IMR-90 (cell line): ENCODE data around the gene UQCRQ. TPM values are rescaled to one million over a fixed set of nuclear protein-coding genes. Genes with fewer than 3 reads are reported as not detected.
A peak's percentile ranks its signal among the peaks of the same experiment; 100 is the strongest.

Experiments used
- ATAC-seq: fragments of 200-7000 bp; cut with Tn5 transposase; 2 replicates; pipeline ENCODE4 v1.9.1; 2020; ENCODE audit warnings: low read depth, mild to moderate bottlenecking, moderate library complexity
- BruUV-seq: library from RNA; stranded (reverse); fragments of 400-500 nt; replicated peaks from 2 replicates; lab custom pipeline; 2021; lab: Mats Ljungman, UMichigan
- CTCF ChIA-PET: fragments of 300-600 bp; formaldehyde crosslinking; extraction: SDS; loops from one replicate; lab custom pipeline; 2021; ENCODE audit warnings: antibody characterized with exemption; lab: Yijun Ruan, JAX
- POLR2A ChIA-PET: fragments of 300-600 bp; sonication (Branson Sonifier 250); formaldehyde crosslinking; loops from one replicate; lab custom pipeline; 2022; ENCODE audit warnings: antibody characterized with exemption; ENCODE audit not compliant: unreplicated experiment; lab: Charles Lee
- DNase-seq: peaks from one replicate; pipeline ENCODE4 v3.0.0; 2013
- H2AFZ ChIP-seq: replicated peaks from 2 replicates; pipeline ENCODE3; 2013; ENCODE audit warnings: low read length, mild to moderate bottlenecking; ENCODE audit not compliant: poor library complexity
- H2AK5ac ChIP-seq: 2 replicates; pipeline ENCODE4 v1.6.1; 2013; ENCODE audit warnings: low read depth, low read length, inconsistent platforms
- H2AK9ac ChIP-seq: replicated peaks from 2 replicates; pipeline ENCODE3; 2013; ENCODE audit warnings: mild to moderate bottlenecking, low read depth, low read length, moderate library complexity; ENCODE audit not compliant: poor library complexity
- H2BK120ac ChIP-seq: 2 replicates; pipeline ENCODE4 v1.6.1; 2013; ENCODE audit warnings: low read depth, low read length, inconsistent platforms
- H2BK15ac ChIP-seq: 3 replicates; pipeline ENCODE4 v1.6.1; 2013; ENCODE audit warnings: low read depth, low read length, inconsistent platforms
- H2BK20ac ChIP-seq: 2 replicates; pipeline ENCODE4 v1.6.1; 2013; ENCODE audit warnings: low read depth, mild to moderate bottlenecking, inconsistent platforms, low read length, moderate library complexity
- H2BK5ac ChIP-seq: 2 replicates; pipeline ENCODE4 v1.6.1; 2013; ENCODE audit warnings: mild to moderate bottlenecking, low read depth, low read length, inconsistent platforms; ENCODE audit not compliant: poor library complexity, severe bottlenecking
- H3K14ac ChIP-seq: replicated peaks from 2 replicates; pipeline ENCODE4 v1.6.1; 2013; ENCODE audit warnings: low read depth, low read length, inconsistent platforms
- H3K18ac ChIP-seq: 2 replicates; pipeline ENCODE4 v1.6.1; 2013; ENCODE audit warnings: low read depth, low read length, control low read depth
- H3K23ac ChIP-seq: 2 replicates; pipeline ENCODE4 v1.6.1; 2013; ENCODE audit warnings: low read depth, low read length, inconsistent platforms
- H3K27ac ChIP-seq: 2 replicates; pipeline ENCODE4 v1.5.1; 2013; ENCODE audit warnings: mild to moderate bottlenecking, control low read depth, low read length; ENCODE audit not compliant: insufficient read depth
- H3K27me3 ChIP-seq: 2 replicates; pipeline ENCODE4 v1.6.1; 2013; ENCODE audit warnings: low read length; ENCODE audit not compliant: control insufficient read depth, insufficient read depth
- H3K36me3 ChIP-seq: 2 replicates; pipeline ENCODE4 v1.6.1; 2013; ENCODE audit warnings: low read length, mixed read lengths; ENCODE audit not compliant: control insufficient read depth, insufficient read depth
- H3K4ac ChIP-seq: 2 replicates; pipeline ENCODE4 v1.6.1; 2013; ENCODE audit warnings: low read depth, low read length, inconsistent platforms
- H3K4me1 ChIP-seq: 2 replicates; pipeline ENCODE4 v1.6.1; 2013; ENCODE audit warnings: low read length, mixed read lengths; ENCODE audit not compliant: control insufficient read depth, insufficient read depth
- H3K4me2 ChIP-seq: 2 replicates; pipeline ENCODE4 v1.6.1; 2013; ENCODE audit warnings: low read depth, mild to moderate bottlenecking, control low read depth, low read length, moderate library complexity
- H3K4me3 ChIP-seq: 2 replicates; pipeline ENCODE4 v1.5.1; 2013; ENCODE audit warnings: low read depth, mild to moderate bottlenecking, control low read depth, low read length, moderate library complexity; ENCODE audit not compliant: insufficient read depth
- H3K56ac ChIP-seq: 2 replicates; pipeline ENCODE4 v1.6.1; 2013; ENCODE audit warnings: low read length, inconsistent platforms; ENCODE audit not compliant: insufficient read depth; ENCODE audit errors: extremely low read depth
- H3K79me1 ChIP-seq, 2 experiments: 2 replicates each; pipeline ENCODE4 v1.6.1; 2013; ENCODE audit warnings: low read length in 2 of 2, inconsistent platforms in 1 of 2, low read depth in 1 of 2
- H3K9ac ChIP-seq: 2 replicates; pipeline ENCODE4 v1.6.1; 2013; ENCODE audit warnings: low read depth, low read length, control low read depth
- H3K9me1 ChIP-seq: 2 replicates; pipeline ENCODE4 v1.6.1; 2013; ENCODE audit warnings: low read length, inconsistent platforms; ENCODE audit not compliant: insufficient read depth
- H3K9me3 ChIP-seq: 2 replicates; pipeline ENCODE4 v1.6.1; 2013; ENCODE audit warnings: low read length; ENCODE audit not compliant: control insufficient read depth, insufficient read depth
- H4K20me1 ChIP-seq: 2 replicates; pipeline ENCODE4 v1.6.1; 2013; ENCODE audit warnings: low read length, inconsistent platforms; ENCODE audit not compliant: insufficient read depth
- H4K5ac ChIP-seq: 2 replicates; pipeline ENCODE4 v1.6.1; 2013; ENCODE audit warnings: mild to moderate bottlenecking, low read depth, low read length, control low read depth
- H4K8ac ChIP-seq, 2 experiments: 2 replicates each; pipeline ENCODE4 v1.6.1; 2013; ENCODE audit warnings: low read depth in 2 of 2, low read length in 2 of 2, control low read depth in 1 of 2, inconsistent platforms in 1 of 2
- H4K91ac ChIP-seq: 2 replicates; pipeline ENCODE4 v1.6.1; 2013; ENCODE audit warnings: low read depth, low read length, inconsistent platforms; ENCODE audit not compliant: insufficient read depth
- POLR2A ChIP-seq: IDR thresholded peaks from 2 replicates; pipeline ENCODE4 v1.6.1; 2012; ENCODE audit warnings: mild to moderate bottlenecking, low read depth, low read length
- USF2 ChIP-seq: fragments of 150-350 bp; IDR thresholded peaks from 2 replicates; pipeline ENCODE4 v1.6.1; 2017; ENCODE audit warnings: mild to moderate bottlenecking, antibody characterized with exemption, low read length, low read depth
- WGBS, 2 experiments: methylation state at CpG; one replicate each; pipeline versions ENCODE4 v1.1.5 to v1.1.7; 2013; ENCODE audit warnings: missing lambda C conversion rate in 2 of 2; ENCODE audit not compliant: insufficient read length in 1 of 2; ENCODE audit errors: extremely low coverage in 2 of 2; 5-methylcytosine and 5-hydroxymethylcytosine counted together
- dilution Hi-C: fragments of 300-500 bp; cut with HindIII; formaldehyde crosslinking; loops from one replicate; pipeline ENCODE4 v1.14.3; 2018; ENCODE audit warnings: low sequenced_read_pairs; ENCODE audit not compliant: unreplicated experiment
- in situ Hi-C: fragments of 300-500 bp; cut with MboI; formaldehyde crosslinking; loops from 3 replicates; pipeline ENCODE4 v1.14.3; 2019; ENCODE audit warnings: low sequenced_read_pairs, inconsistent platforms, mixed read lengths
- intact Hi-C: fragments of 100-400 bp; cut with micrococcal nuclease; formaldehyde crosslinking; loops from 2 replicates; pipeline ENCODE4 v1.10.0; 2022
- polyA plus RNA-seq, 3 experiments: library from polyadenylated mRNA; depleted of rRNA; stranded (reverse); fragments of >200 nt; gene quantifications; 2 replicates each; pipeline ENCODE4 v1.2.3, GENCODE V29; 2012; ENCODE audit warnings: low replicate concordance in 1 of 3
- total RNA-seq: library from RNA; depleted of rRNA; stranded (reverse); fragments of >200 nt; gene quantifications from 2 replicates; pipeline ENCODE4 v1.2.3, GENCODE V29; 2012

UQCRQ gene
- total and polyA plus RNA-seq, 2 of the 4 experiments (the other 2 are of a cell fraction), result 73.7 to 292 TPM

- Histone ChIP-seq H3K9ac (no peak overlapping the region), H3K27me3 (no peaks in the 10 kb centered on the region), H3K27ac (no peak overlapping the region), H3K4me3 (no peak overlapping the region), H3K9me3 (no peaks in the 10 kb centered on the region), H3K4me2 (no peak overlapping the region), H4K91ac (no peak overlapping the region), H2BK20ac (no peak overlapping the region), H3K4me1 (no peaks in the 10 kb centered on the region), H2AFZ (no peak overlapping the region), H2AK5ac (no peak overlapping the region), H3K14ac (no peak overlapping the region), H4K5ac (no peak overlapping the region), H2AK9ac (no peak overlapping the region), H3K4ac (no peak overlapping the region), H2BK5ac (no peak overlapping the region), H3K79me1 (peaks cover 28 to 61% of the 10 kb centered on the region in 2 experiments), H2BK15ac (no peak overlapping the region), H3K9me1 (peaks cover 2% of the 10 kb centered on the region; the same call in 1 of the 2 replicates), H3K23ac (no peak overlapping the region), H3K18ac (no peak overlapping the region), H2BK120ac (no peak overlapping the region), H4K20me1 (peaks cover 48% of the 10 kb centered on the region), H3K56ac (no peak overlapping the region), H4K8ac (no peak overlapping the region), H3K36me3 (peaks cover 11% of the 10 kb centered on the region)
- POLR2A ChIA-PET, result no interaction called here
- no CpG with 5 or more reads among the region's 2 CpGs for WGBS, 2 experiments
- CTCF ChIA-PET, result no interaction called here
- dilution Hi-C loops, result no loop called here
- TF ChIP-seq USF2 (peak; percentile 31; the same call in 1 of the 2 replicates), POLR2A (no peak)
- DNase-seq, result peak; percentile 50
- no TSS peak for BruUV-seq
- ATAC-seq, result peak; percentile 68
- intact Hi-C loops, result no loop called here
- in situ Hi-C loops, result no loop called here
Measured at GRCh38 chr5:132905938-132906337, 39.5 kb downstream of the UQCRQ start.
